HepG2 (cell line): ENCODE data around the gene PKMYT1. TPM values are rescaled to one million over a fixed set of nuclear protein-coding genes. Genes with fewer than 3 reads are reported as not detected.

Source experiments
- CHD4 ChIP-seq: fragments of 200-600 bp; sonication (generic); IDR thresholded peaks from 2 replicates; pipeline ENCODE4 v1.7.0; 2017; ENCODE audit warnings: mild to moderate bottlenecking, low read length, borderline replicate concordance
- GZF1 ChIP-seq: sonication (generic); formaldehyde crosslinking; IDR thresholded peaks from 2 replicates; pipeline ENCODE4 v1.5.1; 2020; ENCODE audit warnings: mild to moderate bottlenecking, missing genetic modification reagents
- HMGXB3 ChIP-seq: sonication (generic); formaldehyde crosslinking; IDR thresholded peaks from 2 replicates; pipeline ENCODE4 v1.4.0; 2020; ENCODE audit warnings: missing genetic modification reagents, borderline replicate concordance
- IRF2 ChIP-seq: IDR thresholded peaks from 2 replicates; pipeline ENCODE4 v1.6.1; 2018; ENCODE audit warnings: missing genetic modification reagents, missing compliant biosample characterization
- ISX ChIP-seq: sonication (generic); formaldehyde crosslinking; conservative IDR thresholded peaks from 2 replicates; pipeline ENCODE4 v1.5.0; 2020; ENCODE audit warnings: missing genetic modification reagents
- KDM5A ChIP-seq: fragments of 200-600 bp; sonication (generic); IDR thresholded peaks from 2 replicates; pipeline ENCODE4 v1.7.0; 2018; ENCODE audit warnings: antibody characterized with exemption, mild to moderate bottlenecking, low read length, borderline replicate concordance
- NFE2L1 ChIP-seq: sonication (generic); formaldehyde crosslinking; IDR thresholded peaks from 2 replicates; pipeline ENCODE4 v1.4.0; 2020; ENCODE audit warnings: missing genetic modification reagents, mild to moderate bottlenecking, borderline replicate concordance
- PAF1 ChIP-seq: IDR thresholded peaks from 2 replicates; pipeline ENCODE4 v1.6.1; 2016; ENCODE audit warnings: missing genetic modification reagents, missing compliant biosample characterization
- POLR2G ChIP-seq: fragments of 200-400 bp; formaldehyde crosslinking; IDR thresholded peaks from 2 replicates; pipeline ENCODE4 v1.6.1; 2018; ENCODE audit warnings: mild to moderate bottlenecking, low read depth, low read length, moderate library complexity
- SPEN ChIP-seq: sonication (generic); formaldehyde crosslinking; IDR thresholded peaks from 2 replicates; pipeline ENCODE4 v1.5.1; 2020; ENCODE audit warnings: low read depth, mild to moderate bottlenecking, missing genetic modification reagents
- TAF15 ChIP-seq: fragments of 200-400 bp; formaldehyde crosslinking; IDR thresholded peaks from one replicate; pipeline ENCODE4 v1.6.1; 2018; ENCODE audit warnings: mild to moderate bottlenecking, low read depth, low read length; ENCODE audit not compliant: poor library complexity, severe bottlenecking
- ZC3H4 ChIP-seq: sonication (generic); formaldehyde crosslinking; IDR thresholded peaks from 2 replicates; pipeline ENCODE4 v1.4.0; 2020; ENCODE audit warnings: missing genetic modification reagents, borderline replicate concordance
- ZNF337 ChIP-seq: sonication (generic); formaldehyde crosslinking; IDR thresholded peaks from 2 replicates; pipeline ENCODE4 v1.5.1; 2020; ENCODE audit warnings: missing genetic modification reagents, low read depth, mild to moderate bottlenecking, borderline replicate concordance
- ZNF441 ChIP-seq: sonication (generic); formaldehyde crosslinking; IDR thresholded peaks from 2 replicates; pipeline ENCODE4 v1.7.0; 2021; ENCODE audit warnings: missing genetic modification reagents, borderline replicate concordance
- ZNF616 ChIP-seq: sonication (generic); formaldehyde crosslinking; IDR thresholded peaks from 2 replicates; pipeline ENCODE4 v1.5.0; 2020; ENCODE audit warnings: low read depth, mild to moderate bottlenecking, missing genetic modification reagents
- ZNF660 ChIP-seq: sonication (generic); formaldehyde crosslinking; IDR thresholded peaks from 2 replicates; pipeline ENCODE4 v1.5.1; 2020; ENCODE audit warnings: mild to moderate bottlenecking, low read depth, missing genetic modification reagents, borderline replicate concordance
- polyA plus RNA-seq, 8 experiments: library from polyadenylated mRNA; depleted of rRNA in 3 of 8; stranded (reverse) in 7 of 8; unstranded in 1 of 8; fragments of >200 nt; fragmentation: Illumina TruSeq in 4 of 8; extraction: Trizol in 4 of 8; gene quantifications; 2 replicates each; pipeline versions ENCODE4 v1.2.1 to v1.2.3, GENCODE V29; 2011 to 2016; ENCODE audit warnings: low read depth in 4 of 8, missing spikeins in 1 of 8, mixed read lengths in 1 of 8; ENCODE audit not compliant: insufficient read depth in 1 of 8
- total RNA-seq, 5 experiments: library from RNA; depleted of rRNA; stranded (reverse); fragments of >200 nt; fragmentation: Illumina TruSeq; extraction: Trizol; gene quantifications; 2 replicates each; pipeline ENCODE4 v1.2.3, GENCODE V29; 2016; ENCODE audit warnings: low read depth in 1 of 5
- TF ChIP-seq, protein P1 (sequence below): sonication (generic); formaldehyde crosslinking; IDR thresholded peaks from 2 replicates; pipeline ENCODE4 v1.5.1; 2020; ENCODE audit warnings: mild to moderate bottlenecking, missing genetic modification reagents, moderate library complexity
- TF ChIP-seq, protein P2 (sequence below): sonication (generic); formaldehyde crosslinking; IDR thresholded peaks from 2 replicates; pipeline ENCODE4 v1.4.0; 2020; ENCODE audit warnings: missing genetic modification reagents

The PKMYT1 gene
- total and polyA plus RNA-seq, 2 of the 13 experiments (the other 11 are each of a cell fraction or from before 2014, with no cell fraction given): 7.0 to 27.8 TPM

DNA sequence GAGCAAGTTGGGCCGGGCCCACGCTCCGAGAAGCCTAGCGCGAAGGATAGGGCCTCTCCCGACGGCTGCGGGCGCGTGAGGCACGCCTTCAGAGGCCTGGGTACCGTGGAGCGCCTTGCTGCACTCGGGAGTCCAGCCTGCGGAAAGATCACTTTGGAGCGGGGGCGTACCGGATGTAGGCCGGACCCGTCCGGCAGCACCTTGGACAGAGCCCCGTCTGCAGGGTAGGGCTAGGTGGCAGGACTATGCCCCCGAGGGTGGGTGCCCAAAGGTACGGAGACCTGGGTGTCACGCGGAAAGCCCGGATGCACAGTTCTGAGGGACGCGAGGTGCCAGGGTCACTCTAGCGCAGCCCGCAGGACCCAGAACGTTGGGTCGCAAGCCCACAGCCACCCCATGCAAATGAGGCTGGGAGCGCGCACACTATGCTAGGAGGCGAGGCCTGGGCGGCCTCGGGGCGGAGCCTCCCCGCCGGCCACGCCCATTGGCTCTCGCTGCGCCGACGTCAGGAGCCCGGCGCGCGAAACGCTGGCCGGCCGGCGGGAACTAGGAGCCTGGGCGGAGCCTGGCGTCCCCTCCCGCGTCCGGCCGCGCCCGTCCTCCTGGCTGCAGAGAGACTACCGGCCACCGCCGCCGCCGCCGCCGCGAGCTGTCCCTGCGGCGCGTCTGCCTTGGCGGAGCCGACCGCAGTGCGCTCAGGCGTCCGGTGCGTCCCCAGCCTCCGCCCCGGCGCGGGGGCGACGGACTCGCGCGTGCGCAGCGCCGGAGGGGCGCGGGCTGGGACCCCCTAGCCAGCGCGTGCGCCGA, 11.3 kb downstream of the PKMYT1 start, which contains the start of gene PAQR4 (continued):
- TF ChIP-seq HMGXB3 (CRISPR knock-in tag) (peak; percentile 96), ZNF441 (CRISPR knock-in tag) (peak; percentile 93; the same call in 1 of the 2 replicates), SPEN (peak; percentile 85), ZC3H4 (CRISPR knock-in tag) (0 out of 2 replicates have a peak, but pooled peaks have one; percentile 15), IRF2 (CRISPR knock-in tag) (peak; percentile 78), KDM5A (peak; percentile 28; the same call in 1 of the 2 replicates), PAF1 (CRISPR knock-in tag) (no peak), ZNF660 (CRISPR knock-in tag) (peak; percentile 92; the same call in 1 of the 2 replicates), TAF15 (no peak), POLR2G (peak; percentile 59; the same call in 1 of the 2 replicates), ZNF337 (CRISPR knock-in tag) (0 out of 2 replicates have a peak, but pooled peaks have one; percentile 79), NFE2L1 (CRISPR knock-in tag) (peak; percentile 94), CHD4 (no peak), ZNF616 (peak; percentile 59; the same call in 1 of the 2 replicates), ISX (CRISPR knock-in tag) (peak; percentile 95; the same call in 1 of the 2 replicates), GZF1 (CRISPR knock-in tag) (peak; percentile 93)
- TF ChIP-seq, protein P1, sequence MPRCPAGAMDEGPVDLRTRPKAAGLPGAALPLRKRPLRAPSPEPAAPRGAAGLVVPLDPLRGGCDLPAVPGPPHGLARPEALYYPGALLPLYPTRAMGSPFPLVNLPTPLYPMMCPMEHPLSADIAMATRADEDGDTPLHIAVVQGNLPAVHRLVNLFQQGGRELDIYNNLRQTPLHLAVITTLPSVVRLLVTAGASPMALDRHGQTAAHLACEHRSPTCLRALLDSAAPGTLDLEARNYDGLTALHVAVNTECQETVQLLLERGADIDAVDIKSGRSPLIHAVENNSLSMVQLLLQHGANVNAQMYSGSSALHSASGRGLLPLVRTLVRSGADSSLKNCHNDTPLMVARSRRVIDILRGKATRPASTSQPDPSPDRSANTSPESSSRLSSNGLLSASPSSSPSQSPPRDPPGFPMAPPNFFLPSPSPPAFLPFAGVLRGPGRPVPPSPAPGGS (CRISPR knock-in tag): peak; percentile 85
- TF ChIP-seq, protein P2, sequence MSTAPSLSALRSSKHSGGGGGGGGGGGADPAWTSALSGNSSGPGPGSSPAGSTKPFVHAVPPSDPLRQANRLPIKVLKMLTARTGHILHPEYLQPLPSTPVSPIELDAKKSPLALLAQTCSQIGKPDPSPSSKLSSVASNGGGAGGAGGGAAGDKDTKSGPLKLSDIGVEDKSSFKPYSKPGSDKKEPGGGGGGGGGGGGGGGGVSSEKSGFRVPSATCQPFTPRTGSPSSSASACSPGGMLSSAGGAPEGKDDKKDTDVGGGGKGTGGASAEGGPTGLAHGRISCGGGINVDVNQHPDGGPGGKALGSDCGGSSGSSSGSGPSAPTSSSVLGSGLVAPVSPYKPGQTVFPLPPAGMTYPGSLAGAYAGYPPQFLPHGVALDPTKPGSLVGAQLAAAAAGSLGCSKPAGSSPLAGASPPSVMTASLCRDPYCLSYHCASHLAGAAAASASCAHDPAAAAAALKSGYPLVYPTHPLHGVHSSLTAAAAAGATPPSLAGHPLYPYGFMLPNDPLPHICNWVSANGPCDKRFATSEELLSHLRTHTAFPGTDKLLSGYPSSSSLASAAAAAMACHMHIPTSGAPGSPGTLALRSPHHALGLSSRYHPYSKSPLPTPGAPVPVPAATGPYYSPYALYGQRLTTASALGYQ: peak; percentile 59; the same call in 1 of the 2 replicates
